Transverse colon (tissue), 3 donors: ENCODE data around the gene SATB2.

Experiments used
- POLR2A ChIP-seq: fragments of 450-650 bp; IDR thresholded peaks from one replicate; pipeline ENCODE4 v1.6.1; 2016; ENCODE audit warnings: antibody characterized with exemption, mild to moderate bottlenecking, moderate library complexity
- POLR2AphosphoS5 ChIP-seq, 3 donors: sonication (generic); formaldehyde crosslinking; IDR thresholded peaks; one replicate each; pipeline ENCODE4 v1.6.1; 2016; ENCODE audit warnings: antibody characterized with exemption in 3 of 3

DNA sequence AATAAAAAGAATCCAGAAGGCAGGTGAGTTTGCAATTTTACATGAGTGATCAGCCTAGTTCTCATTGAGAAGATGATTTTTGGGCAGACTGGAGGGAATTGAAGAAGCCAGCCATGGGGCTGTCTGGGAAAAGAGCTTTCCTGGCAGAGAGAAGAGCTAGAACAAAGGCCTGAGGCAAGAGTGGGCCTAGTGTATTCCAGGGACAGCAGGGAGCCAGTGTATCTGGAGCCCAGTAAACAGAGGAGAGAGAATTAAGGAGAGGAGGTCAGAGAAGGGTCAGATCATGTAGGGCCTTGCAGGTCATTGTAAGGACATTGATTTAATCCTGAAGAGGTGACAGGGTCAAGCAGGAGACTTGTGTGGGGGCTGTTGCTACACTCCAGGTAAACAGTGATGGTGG, 195.8 kb downstream of the SATB2 start:
- no peak for TF ChIP-seq POLR2AphosphoS5 (IDR thresholded peaks at IDR 0.05)
- no peak for TF ChIP-seq POLR2A
